ENCODE measurements around the gene TEKT2. TPM values are rescaled to one million over a fixed set of nuclear protein-coding genes. Genes with fewer than 3 reads are reported as not detected.

TEKT2 gene
- total RNA-seq, 1 experiment from 2014 or later, result 0.31 TPM

DNA sequence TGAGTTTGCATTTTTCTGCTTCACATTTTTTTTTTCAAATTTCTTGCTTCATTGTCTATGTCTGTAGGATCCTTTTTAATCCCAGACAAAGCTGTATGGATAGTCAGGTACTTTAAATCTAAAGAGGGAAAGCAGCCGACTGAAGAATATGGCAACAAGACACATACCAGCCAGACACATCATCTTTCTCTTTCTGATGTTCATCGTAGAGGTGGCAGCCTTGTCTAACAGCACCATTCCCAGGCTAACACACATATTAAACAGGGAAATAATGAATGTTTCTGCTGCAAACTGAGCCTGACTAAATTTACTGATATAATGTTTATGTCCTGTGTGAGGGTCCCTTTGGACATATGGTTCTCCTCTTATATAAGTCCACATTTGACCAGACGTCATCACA lies 3.7 kb upstream of the TEKT2 start:
- no TSS peak for BruUV-seq (replicated peaks)
- Mint-ChIP-seq H3K27me3 (ENCODE audit: unreplicated experiment) (no peaks in the 10 kb centered on the region), H3K27ac (ENCODE audit: unreplicated experiment) (no peak overlapping the region), H3K9me3 (ENCODE audit: low read depth, unreplicated experiment) (no peaks in the 10 kb centered on the region), H3K36me3 (ENCODE audit: insufficient read depth, unreplicated experiment) (no peaks in the 10 kb centered on the region), H3K4me3 (ENCODE audit: low read depth, unreplicated experiment) (no peak overlapping the region), H3K4me1 (ENCODE audit: low read depth, unreplicated experiment) (no peaks in the 10 kb centered on the region)
- CTCF ChIA-PET, result interaction anchor here (0.7 kb wide), 1 partner anchor 17 kb away, joined by 4 read pairs; no protein-coding TSS in a partner anchor
- intact Hi-C loops (cut with micrococcal nuclease; ENCODE audit: unreplicated experiment), result no loop called here
- TF ChIP-seq, protein P1, sequence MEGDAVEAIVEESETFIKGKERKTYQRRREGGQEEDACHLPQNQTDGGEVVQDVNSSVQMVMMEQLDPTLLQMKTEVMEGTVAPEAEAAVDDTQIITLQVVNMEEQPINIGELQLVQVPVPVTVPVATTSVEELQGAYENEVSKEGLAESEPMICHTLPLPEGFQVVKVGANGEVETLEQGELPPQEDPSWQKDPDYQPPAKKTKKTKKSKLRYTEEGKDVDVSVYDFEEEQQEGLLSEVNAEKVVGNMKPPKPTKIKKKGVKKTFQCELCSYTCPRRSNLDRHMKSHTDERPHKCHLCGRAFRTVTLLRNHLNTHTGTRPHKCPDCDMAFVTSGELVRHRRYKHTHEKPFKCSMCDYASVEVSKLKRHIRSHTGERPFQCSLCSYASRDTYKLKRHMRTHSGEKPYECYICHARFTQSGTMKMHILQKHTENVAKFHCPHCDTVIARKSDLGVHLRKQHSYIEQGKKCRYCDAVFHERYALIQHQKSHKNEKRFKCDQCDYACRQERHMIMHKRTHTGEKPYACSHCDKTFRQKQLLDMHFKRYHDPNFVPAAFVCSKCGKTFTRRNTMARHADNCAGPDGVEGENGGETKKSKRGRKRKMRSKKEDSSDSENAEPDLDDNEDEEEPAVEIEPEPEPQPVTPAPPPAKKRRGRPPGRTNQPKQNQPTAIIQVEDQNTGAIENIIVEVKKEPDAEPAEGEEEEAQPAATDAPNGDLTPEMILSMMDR (IDR thresholded peaks at IDR 0.05; ENCODE audit: unreplicated experiment), result no peak
- DNase-seq, result no peak

DNA sequence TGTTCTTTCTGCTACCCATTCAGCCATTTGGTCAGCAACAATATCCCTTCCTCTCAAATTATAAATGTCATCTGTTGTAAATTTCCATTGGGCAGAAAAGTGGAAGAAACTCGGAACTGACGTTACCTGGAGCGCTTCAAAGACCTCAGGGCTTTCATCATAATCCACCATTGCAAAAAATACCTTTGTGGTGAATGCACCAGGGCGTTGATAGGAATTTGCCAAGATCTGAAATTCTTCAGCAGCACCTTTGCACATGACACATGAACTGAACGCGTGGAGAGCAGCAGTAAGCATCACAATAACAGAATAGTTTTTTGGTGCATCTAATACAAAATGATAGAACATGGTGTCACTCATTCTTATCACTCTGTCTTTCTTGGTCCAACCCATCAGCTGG lies 3.1 kb upstream of the TEKT2 start:
- Mint-ChIP-seq H3K4me3 (ENCODE audit: low read depth, unreplicated experiment) (no peak overlapping the region), H3K27ac (ENCODE audit: unreplicated experiment) (no peak overlapping the region), H3K4me1 (ENCODE audit: low read depth, unreplicated experiment) (no peaks in the 10 kb centered on the region), H3K9me3 (ENCODE audit: low read depth, unreplicated experiment) (no peaks in the 10 kb centered on the region), H3K36me3 (ENCODE audit: insufficient read depth, unreplicated experiment) (no peaks in the 10 kb centered on the region), H3K27me3 (ENCODE audit: unreplicated experiment) (no peaks in the 10 kb centered on the region)
- CTCF ChIA-PET, result no interaction called here
- DNase-seq, result no peak
- TF ChIP-seq, protein P1 (IDR thresholded peaks at IDR 0.05; ENCODE audit: unreplicated experiment), result no peak
- intact Hi-C loops (cut with micrococcal nuclease; ENCODE audit: unreplicated experiment), result no loop called here
- no TSS peak for BruUV-seq (replicated peaks)

DNA sequence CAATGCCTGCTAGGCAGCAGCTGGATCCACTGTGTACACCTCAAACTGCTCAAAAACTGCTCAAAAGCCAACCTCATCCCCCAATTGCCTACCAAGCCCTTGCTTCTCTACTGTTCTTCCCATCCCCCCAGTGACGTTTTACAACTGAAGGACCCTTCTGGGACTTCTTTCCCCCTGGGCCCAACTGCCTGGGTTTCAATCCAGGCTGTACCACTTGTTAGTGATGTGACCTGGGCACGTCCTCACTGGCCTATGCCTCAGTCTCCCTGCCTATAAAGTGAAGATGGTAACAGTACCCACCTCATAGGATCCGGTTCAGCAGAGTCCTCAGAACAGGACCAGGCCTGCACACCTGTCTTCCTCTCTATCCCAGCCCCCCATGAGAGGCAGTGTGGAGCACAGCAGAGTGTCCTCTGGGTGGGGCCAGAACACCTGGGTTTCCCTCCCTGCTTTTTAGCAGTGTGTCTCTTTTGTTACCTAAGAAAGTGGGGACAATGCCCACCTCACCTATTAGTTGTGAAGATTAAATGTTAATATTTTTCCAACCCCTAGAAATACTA lies 1.9 kb upstream of the TEKT2 start:
- H3K27ac Mint-ChIP-seq (ENCODE audit: unreplicated experiment), result no peak overlapping the region
- no peaks in the 10 kb centered on the region for H3K4me1 Mint-ChIP-seq (ENCODE audit: low read depth, unreplicated experiment)
- intact Hi-C loops (cut with micrococcal nuclease; ENCODE audit: unreplicated experiment), result no loop called here
- H3K27me3 Mint-ChIP-seq (ENCODE audit: unreplicated experiment), result no peaks in the 10 kb centered on the region
- H3K9me3 Mint-ChIP-seq (ENCODE audit: low read depth, unreplicated experiment), result no peaks in the 10 kb centered on the region
- CTCF ChIA-PET, result no interaction called here
- no peaks in the 10 kb centered on the region for H3K36me3 Mint-ChIP-seq (ENCODE audit: insufficient read depth, unreplicated experiment)
- DNase-seq, result no peak
- no peak overlapping the region for H3K4me3 Mint-ChIP-seq (ENCODE audit: low read depth, unreplicated experiment)
- TF ChIP-seq, protein P1 (IDR thresholded peaks at IDR 0.05; ENCODE audit: unreplicated experiment), result no peak
- no TSS peak for BruUV-seq (replicated peaks)

DNA sequence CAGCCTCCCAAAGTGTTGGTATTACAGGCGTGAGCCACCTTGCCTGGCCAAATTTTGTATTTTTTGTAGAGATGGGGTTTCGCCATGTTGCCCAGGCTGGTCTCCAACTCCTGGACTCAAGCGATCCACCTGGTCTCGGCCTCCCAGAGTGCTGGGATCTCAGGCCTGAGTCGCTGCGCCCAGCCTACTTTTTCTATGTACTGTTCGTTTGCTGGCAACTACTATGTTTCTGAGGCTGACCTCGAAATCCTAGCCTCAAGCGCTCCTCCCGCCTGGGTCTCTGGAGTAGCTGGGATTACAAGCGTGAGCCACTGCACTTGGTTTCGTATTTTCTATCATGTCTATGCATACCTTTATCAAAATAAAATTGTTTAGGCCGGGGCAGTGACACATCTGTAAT lies 675 bp upstream of the TEKT2 start:
- intact Hi-C loops (cut with micrococcal nuclease; ENCODE audit: unreplicated experiment), result no loop called here
- CTCF ChIA-PET, result no interaction called here
- TF ChIP-seq, protein P1 (IDR thresholded peaks at IDR 0.05; ENCODE audit: unreplicated experiment), result no peak

More for the DNA sequence above, 675 bp upstream of the TEKT2 start:
- no TSS peak for BruUV-seq (replicated peaks)
- no peak for DNase-seq
- Mint-ChIP-seq H3K4me3 (ENCODE audit: low read depth, unreplicated experiment) (no peak overlapping the region), H3K9me3 (ENCODE audit: low read depth, unreplicated experiment) (no peaks in the 10 kb centered on the region), H3K36me3 (ENCODE audit: insufficient read depth, unreplicated experiment) (peaks cover 2% of the 10 kb centered on the region), H3K27me3 (ENCODE audit: unreplicated experiment) (no peaks in the 10 kb centered on the region), H3K4me1 (ENCODE audit: low read depth, unreplicated experiment) (no peaks in the 10 kb centered on the region), H3K27ac (ENCODE audit: unreplicated experiment) (no peak overlapping the region)

Data from Calu3 (cell line).